HG03139 (cell line): Measurements from ENCODE around the gene FBXW12.
"Not testable (repeated sequence)": the region's sequence is repeated elsewhere in the genome, so short reads cannot be mapped to it uniquely, and the experiment has no call there.

Experiments used
- ATAC-seq: cut with Tn5 transposase; IDR thresholded peaks from one replicate; pipeline ENCODE4 v1.9.1; 2021; ENCODE audit not compliant: unreplicated experiment

The FBXW12 gene

GRCh38 chr3:48372377-48372770 is 355 bp downstream of the FBXW12 start:
- ATAC-seq = no peak

GRCh38 chr3:48372862-48373435 is 930 bp downstream of the FBXW12 start:
- no peak for ATAC-seq

GRCh38 chr3:48387634-48388033 is 15.6 kb downstream of the FBXW12 start:
- no peak for ATAC-seq

GRCh38 chr3:48388966-48389365 is 16.9 kb downstream of the FBXW12 start:
- no peak for ATAC-seq

GRCh38 chr3:48394391-48394790 is 22.4 kb downstream of the FBXW12 start:
- no peak for ATAC-seq

- no peak for ATAC-seq
These were observed 23.7 kb downstream of the FBXW12 start for GRCh38 chr3:48395714-48396113.

GRCh38 chr3:48397767-48398681 is 26.0 kb downstream of the FBXW12 start:
- ATAC-seq = no peak

- ATAC-seq = no peak
These were observed 26.8 kb downstream of the FBXW12 start for GRCh38 chr3:48398701-48399386.

GRCh38 chr3:48399387-48400172 is 27.6 kb downstream of the FBXW12 start:
- ATAC-seq = no peak

GRCh38 chr3:48400824-48401433 is 28.9 kb downstream of the FBXW12 start:
- no peak for ATAC-seq

- ATAC-seq = not testable (repeated sequence)
These were observed 29.4 kb downstream of the FBXW12 start for GRCh38 chr3:48401434-48401901.

GRCh38 chr3:48402281-48402732 is 30.3 kb downstream of the FBXW12 start:
- no peak for ATAC-seq

- no peak for ATAC-seq
These were observed 30.9 kb downstream of the FBXW12 start for GRCh38 chr3:48402907-48403306.

- ATAC-seq = no peak
These were observed 31.8 kb downstream of the FBXW12 start for GRCh38 chr3:48403533-48404439.

- ATAC-seq = no peak
These were observed 32.7 kb downstream of the FBXW12 start for GRCh38 chr3:48404440-48405342.

GRCh38 chr3:48405343-48405881 is 33.4 kb downstream of the FBXW12 start:
- ATAC-seq = no peak

- no peak for ATAC-seq
These were observed 34.0 kb downstream of the FBXW12 start for GRCh38 chr3:48405971-48406370.
